GM21526 (cell line): Measurements from ENCODE around the gene PACRG.

ENCODE experiments used
- ATAC-seq: cut with Tn5 transposase; IDR thresholded peaks from one replicate; pipeline ENCODE4 v1.9.1; 2021; ENCODE audit warnings: moderate library complexity; ENCODE audit not compliant: unreplicated experiment, low FRiP score

The PACRG gene

DNA sequence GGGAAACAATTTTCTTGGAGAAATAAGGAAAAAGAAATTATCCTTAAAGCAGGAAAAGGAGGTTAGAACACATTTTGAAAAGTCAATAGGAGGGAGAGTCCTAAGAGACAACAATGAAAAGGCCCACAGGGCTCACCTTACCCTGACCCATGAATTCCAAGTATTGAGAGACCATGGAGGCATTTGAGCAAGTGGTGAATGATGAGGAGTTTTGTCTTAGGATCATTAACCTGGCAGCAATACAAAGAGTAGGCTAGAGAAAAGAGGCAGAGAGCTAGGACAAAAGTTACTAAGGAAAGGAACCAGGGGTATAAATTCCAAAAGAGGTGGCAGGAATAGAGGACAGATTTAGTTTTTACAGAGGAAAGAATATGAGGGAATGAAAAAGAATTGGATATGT, 44.7 kb downstream of the PACRG start:
- ATAC-seq = no peak

DNA sequence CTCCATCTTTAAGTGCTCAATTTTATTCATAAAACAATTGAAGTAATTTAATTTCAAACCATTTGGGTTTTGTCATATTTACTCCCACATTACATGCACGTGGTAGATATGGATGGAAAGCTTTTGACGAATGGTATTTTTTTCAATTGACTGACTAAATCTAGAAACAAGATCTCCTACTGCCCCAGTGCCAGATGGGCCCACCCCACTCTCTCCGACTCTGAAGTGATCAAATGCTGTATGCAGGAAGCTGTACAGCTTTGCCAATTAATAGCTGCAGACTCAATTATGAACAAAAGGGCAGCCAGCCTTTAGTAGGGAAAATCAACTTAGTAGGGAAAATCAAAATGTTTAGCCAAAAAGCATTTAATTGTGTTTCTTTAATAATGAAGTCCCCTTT, 46.2 kb downstream of the PACRG start:
- no peak for ATAC-seq

DNA sequence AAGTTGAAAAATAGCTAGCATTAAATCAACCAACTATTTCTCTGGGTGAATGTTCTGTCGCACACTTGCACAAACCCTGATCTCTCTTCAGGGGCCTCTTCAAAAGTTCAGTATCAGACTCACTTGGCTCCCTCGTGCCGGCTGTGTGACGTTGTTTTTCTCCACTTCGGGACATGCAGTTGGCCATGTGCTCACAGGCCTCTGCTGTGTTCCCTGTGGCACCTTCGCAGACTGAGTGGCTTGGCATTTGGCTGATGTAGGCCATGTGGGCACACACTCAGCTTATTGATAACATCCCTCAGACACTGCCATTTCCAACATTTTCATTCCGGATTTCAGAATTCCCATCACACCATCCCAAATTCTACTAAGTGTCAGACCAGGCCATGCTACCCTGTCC, 49.3 kb downstream of the PACRG start:
- ATAC-seq = no peak

DNA sequence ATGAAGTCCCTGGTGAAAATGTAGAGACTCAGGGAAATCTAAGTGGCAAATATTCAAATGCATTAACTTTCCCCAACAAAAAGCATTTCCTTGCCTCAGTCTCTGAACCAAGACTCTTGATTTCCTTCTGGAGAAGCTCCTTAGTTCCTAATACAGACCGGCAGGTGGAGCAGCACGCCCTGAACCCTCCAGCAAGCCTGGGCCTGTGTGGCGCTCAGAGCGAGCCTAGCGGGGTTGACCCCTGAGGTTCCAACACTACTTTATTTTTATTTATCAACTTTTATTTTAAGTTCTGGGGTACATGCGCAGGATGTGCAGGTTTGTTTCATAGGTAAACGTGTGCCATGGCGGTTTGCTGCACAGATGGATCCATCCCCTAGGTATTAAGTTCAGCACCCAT, 50.8 kb downstream of the PACRG start:
- no peak for ATAC-seq

DNA sequence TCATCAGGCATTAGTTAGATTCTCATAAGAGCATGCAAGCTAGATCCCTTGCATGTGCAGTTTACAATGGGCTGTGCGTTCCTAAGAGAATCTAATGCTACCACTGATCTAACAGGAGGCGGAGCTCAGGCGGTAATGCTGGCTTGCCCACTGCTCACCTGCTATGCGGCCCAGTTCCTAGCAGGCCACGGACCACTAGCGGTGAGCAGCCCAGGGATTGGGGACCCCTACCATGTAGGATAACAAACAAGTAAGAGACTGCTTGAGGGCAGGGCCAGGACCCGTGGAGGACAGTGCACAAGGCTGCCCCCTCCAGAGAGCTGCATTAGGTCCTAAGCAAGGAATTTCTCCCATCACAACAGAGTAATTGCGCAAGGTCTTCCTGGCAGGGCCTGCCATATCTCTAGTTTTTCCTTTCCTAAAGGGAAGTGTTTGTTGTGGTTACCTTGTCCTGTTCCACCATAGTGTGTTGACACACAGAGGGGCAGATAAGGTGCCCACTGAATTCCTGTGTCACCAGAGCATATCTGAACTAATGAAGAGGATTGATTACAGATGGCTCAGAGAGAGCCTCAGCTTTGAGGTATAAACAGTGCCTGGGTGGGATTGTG, 58.0 kb downstream of the PACRG start:
- no peak for ATAC-seq

DNA sequence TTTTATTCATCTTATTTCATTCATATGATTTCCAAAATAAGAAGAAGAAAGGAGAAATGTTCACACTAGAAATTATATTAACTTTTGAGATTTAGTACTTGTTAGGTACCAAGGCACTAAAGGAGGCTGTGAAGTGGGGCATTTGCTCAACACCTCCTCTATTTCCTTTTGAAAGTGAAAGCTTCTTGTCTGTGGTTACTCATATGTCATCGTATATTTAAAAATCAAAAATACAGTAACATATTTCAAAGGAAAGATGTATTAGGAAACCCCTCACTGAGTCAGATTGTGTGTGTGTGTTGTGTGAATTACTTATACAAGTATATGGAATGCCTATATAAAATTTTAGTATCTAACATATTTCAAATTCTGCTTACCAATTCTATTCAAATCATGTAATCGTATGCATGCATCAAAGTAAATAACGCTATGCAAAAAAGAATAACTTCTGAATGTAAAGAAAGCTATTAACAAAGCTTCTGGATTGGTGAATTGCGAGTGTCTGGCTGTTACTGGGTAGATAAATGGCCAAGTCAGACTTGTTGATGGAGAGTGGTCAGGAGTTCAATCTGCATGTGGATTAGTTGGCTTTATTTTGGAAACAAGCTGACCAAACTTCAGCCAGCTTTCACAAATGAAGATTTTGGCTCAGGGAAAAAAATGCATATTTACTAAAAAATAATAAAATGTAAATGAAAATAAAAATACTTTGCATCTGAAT, 70.9 kb downstream of the PACRG start:
- ATAC-seq = no peak

DNA sequence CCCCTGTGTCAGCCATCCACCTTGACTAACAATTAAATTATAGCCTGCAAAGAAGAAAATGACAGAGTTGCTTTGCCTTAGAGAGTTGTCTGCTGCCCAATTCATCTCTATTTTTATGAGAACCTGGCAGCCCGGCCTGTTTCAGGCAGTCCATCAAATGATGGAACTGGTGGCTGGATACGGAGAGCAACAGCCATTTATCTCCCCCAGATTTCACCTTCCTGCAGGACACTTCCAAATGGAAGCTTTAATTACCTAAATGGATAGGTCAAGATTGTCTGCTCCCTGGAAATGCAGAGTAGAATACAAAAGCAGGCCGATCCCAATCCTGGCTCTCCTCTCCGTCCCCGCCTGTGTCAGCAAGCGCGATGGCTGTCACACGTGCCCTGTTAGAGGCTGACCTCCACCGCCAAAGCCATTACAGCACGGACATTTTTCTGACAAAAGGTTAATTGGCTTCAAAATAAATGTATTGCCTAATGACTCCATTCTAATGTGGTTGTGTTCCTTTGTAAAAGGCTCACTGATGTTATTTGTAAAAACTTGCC, 86.7 kb downstream of the PACRG start:
- no peak for ATAC-seq

DNA sequence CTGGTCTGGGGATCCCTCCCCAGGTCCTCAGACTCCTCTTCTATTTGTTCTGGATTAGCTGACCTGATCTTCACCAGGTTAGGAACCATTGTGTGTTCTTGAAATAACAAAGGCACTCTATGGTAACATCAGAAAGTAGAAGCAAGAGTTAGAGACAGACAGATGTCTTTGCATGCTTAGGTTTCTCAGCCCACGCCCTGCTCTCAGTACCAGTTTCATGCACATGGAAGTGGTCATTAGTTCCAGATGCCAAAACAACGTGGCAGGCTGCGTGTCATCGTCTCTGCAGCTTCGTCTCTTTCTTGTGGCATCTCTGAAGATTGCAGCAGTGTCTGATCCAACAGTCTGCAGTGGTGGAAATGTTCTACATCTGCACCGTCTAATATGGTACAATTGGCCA, 89.4 kb downstream of the PACRG start:
- ATAC-seq = no peak

DNA sequence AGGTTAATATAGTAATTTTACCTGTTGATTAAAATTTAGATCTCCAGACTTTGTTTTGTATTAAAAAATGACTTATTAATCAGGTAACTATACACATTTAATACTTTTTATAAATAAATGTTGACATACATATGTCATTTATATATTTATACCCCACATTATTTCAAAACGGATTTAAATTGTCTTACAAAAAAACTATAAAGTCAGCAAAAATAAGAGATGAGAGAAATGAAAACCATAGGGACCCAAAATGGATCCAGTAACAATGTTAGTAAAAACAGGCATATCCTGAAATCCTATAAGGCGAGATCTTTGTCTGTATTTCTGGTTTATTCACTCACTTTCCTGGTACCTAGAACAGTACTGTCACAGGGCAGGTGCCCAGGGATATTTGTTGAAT, 91.5 kb downstream of the PACRG start:
- ATAC-seq = no peak

DNA sequence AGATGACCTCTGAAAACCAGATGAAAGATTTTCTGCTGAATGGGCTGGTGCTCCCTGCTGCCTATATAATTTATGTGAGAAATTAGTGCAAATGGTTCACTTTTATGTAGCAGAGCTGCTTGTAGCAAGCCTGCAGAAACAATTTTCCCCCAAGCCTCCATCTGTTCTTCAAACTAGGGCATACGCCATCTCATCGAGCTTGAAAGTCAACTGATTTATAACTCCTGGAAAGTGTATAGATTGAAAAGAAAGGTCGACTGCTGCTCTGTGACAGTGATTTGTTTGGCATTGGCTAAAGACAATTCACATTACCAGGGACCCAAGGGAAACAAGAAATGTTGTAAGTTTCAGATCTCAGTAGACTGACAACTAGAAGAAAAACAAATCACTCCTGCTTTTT, 93.3 kb downstream of the PACRG start:
- ATAC-seq = no peak

DNA sequence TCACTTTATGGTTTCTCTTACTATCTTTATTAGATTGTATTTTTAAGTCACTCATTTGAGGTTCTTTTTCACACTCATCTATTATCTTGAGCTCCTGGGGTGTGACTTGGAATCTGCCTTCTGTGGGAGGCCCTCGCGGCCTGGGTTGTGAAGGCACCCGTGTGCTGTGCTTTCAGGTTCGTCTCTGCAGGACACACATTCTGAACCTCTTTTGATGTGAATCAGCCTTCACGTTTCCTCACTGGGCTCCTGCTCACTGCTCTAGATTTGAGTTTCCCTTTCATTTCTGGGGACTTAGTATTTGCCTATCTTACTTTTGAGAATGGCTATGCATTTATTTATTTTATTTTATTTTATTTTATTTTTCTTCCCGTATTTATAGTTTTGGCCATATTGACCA, 97.8 kb downstream of the PACRG start:
- ATAC-seq = peak; percentile 83

DNA sequence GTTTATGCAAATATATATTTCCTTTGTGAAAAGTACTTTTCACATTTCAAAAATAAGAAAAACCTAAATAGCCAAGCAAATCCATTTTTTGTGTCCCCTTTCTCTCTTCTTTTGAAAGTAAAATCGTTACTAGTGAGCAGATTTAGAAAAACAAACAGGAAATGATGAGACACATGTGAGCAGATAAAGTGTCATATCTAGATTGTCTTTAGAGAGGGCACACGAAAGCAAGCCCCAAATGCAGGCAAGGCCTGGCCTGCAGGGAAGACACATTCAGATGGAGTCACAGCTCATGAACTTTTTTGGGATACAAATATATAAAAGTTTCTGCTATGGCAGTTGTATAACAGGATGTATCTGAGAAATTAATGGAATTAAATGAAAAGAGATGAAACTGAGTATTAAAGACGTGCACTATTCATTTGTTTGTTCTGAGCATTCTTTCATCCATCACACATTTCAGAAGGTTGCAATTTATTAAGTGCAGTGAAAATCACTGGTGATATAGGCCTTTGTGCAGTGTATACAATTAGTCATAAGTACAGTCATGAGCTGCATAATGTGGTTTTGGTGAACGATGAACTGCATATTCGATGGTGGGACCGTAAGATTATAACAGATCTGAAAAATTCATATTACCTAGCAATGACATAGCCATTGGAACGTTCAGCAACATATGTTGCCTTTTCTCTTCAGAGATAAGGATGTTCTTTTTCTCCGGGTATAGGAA, 101.4 kb downstream of the PACRG start:
- no peak for ATAC-seq

DNA sequence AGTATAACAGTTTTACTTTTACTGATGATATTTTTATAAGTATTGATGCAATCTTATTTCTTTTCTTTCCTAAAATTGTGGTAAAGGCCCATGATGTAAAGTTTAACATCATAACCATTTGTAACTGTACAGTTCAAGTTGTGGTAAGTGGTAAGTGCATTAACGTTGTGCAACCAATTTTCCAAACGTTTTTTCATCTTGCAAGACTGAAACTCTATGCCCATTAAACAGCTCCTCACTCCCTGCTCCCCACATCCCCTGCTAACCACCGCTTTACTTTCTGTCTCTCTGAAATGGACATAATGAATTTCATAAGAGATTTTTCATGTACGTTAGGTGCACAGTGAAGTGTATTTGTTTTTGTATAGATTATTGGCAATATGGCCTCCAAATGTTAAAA, 106.0 kb downstream of the PACRG start:
- no peak for ATAC-seq

DNA sequence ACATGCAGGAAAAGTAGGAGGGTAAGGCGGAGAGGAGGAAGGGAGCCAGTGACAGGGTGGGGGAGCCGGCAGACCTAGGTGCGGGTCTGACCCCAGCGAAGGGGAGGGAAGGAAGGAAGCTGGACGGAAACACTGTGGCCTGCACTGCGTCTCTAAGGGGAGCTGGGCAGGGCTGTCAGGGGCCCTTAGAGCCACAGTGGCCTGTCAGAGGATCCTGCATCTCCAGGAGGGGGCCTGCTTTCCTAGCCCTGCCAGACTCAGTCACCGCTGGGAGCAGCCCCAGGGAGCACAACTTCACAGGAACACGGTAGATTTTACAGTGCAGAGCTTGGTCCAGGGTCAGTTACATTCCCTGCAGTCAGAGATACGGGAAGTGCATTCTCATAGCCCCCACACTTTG, 118.2 kb downstream of the PACRG start:
- no peak for ATAC-seq

DNA sequence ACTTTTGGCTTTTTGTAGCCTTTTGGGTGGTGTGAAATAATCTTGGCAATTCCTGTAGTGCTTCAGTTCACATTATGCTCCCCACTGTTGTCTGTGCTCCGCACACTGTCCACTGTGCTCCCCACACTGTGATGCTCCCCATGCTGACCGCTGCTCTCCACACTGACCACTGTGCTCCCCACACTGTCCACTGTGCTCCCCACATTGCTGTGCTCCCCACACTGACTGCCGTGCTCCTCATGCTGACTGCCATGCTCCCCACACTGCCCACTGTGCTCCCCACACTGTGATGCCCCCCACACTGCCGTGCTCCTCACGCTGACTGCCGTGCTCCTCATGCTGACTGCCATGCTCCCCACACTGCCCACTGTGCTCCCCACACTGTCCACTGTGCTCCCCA, 118.9 kb downstream of the PACRG start:
- ATAC-seq = no peak

DNA sequence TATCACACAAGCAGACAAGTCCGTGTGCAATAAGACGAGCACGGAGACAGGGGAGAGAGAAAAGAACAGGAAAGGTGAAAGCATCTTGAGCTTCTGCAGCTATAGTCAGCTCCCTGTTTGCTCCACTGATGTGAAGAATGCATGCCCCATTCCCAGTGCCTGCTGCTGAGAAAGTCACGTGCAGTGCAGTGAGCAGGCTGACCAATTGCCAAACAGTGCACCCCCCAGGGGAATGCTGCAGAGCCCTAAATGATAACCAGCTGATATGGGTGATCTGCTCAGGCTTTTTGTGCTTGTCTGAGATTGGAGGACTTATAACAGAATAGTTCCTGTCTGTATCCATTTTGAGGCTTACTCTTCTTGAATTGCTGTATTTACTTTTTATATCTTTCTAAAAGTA, 121.5 kb downstream of the PACRG start:
- no peak for ATAC-seq

DNA sequence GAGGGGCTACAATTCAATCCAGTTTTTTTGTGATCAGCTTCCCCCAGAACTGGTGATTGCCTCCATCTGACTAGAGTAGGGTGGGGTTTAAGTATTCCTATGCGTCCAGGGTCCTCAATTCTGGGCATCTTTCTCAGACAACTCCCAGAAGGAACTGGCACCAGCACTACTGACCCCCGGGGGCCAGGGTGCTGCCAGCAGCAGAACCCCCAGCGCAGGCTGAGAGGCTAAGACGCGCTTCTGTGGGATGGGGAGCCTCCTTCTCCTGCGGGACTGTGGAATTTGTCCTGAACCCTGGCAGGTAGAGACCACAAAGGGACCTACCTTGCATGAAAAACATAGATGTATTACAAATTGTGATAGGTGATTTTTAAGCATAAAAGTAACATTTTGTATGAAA, 124.4 kb downstream of the PACRG start:
- ATAC-seq = no peak

DNA sequence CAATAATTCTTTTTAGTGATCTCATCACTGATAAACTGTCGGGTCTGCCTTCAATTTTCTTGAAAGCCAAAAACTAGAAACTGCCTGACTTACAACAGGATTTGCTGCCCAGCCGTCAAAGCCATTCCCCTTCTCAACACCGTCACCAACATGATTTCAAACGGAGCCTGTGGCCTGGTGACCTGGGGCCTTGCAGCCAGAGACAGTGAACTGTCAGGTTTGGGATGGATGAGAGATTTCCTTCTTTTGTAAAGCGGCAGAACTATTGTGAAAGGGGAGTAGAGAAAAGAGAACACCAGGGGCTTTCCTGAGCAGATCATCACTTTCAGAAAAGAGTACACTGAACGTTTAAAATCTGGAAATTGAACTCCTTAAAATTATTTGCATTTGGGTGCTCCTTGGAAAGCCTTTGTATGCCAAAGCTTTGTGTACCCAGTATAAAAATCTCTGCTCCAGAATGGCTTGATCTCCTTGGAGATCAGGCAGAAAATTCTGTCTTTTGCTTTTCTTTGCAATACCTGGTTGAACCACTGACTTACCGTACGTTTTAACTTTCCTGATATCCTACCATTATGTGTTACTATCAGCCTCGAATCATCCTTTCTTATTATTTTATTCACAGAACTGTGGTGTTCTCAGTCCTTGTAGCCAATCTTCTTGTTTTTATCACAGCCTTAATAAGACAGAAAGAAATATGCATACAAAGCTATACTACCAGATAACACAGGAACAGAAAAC, 125.2 kb downstream of the PACRG start:
- no peak for ATAC-seq

DNA sequence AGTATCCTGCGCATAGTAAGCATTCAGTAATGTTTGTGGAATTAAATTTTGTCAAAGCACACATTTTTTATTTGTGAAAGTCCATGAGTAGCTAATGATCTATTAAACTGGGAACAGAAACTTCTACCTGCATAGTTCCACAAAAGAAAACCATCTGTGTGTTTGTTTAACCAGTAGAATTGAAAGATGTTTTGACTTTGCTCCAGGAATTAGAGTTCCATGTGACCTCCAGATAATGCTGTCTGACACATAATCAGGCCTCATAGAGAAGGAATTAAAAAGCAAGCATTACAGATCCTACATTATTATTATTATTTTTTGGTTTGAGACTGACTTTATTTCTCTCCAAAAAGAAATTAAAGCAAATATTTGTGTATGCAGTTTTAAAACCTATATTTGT, 126.5 kb downstream of the PACRG start:
- ATAC-seq = no peak

DNA sequence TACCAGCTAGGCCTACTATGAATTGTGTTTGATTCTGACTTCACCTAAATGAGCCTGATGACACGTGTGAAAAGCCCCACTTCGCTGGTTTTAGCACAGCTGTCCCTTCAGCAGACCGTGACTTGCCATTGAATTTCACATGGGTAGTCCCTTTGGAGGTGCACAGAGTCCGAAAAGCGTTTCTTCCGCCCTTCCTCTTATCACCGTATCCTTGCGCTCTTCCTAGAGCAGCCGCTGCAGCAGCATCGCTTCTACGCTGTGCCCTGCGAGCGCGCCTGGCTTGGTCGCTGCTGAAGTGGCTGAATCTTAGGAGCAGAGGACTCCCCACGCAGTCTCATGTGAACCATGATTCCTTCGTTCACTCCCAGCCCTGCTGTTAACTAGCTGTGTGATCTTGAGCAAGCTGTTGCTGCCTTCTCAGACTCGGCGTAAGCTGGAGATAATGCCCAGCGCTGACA, 127.0 kb downstream of the PACRG start:
- no peak for ATAC-seq

DNA sequence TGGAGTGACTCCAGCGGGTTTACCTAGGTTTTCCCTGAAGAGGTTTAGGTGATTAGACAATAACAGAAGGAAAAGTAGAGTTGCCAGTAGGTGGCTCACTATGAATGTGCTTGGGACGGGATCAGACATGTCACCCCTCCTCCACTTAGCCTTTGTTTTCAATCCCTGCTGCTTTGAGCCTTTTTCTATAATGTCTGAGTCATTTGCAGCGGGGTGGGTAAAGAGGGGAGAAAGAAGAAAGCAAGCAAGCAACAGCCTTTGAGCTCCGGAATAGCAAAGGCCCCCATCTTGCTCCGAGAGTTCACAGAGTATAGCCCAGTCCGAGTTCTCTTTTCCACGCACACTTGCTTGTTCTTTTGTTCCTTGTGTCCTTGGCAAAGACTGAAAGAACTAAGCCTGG, 129.1 kb downstream of the PACRG start:
- no peak for ATAC-seq
